Fibroblast of lung (primary cell): Measurements from ENCODE around the gene KLF8. TPM values are rescaled to one million over a fixed set of nuclear protein-coding genes. Genes with fewer than 3 reads are reported as not detected.

Experiments
- DNase-seq, 2 donors: peaks; one replicate each; pipeline versions ENCODE4 v3.0.0 to v3.0.0-alpha.2; 2010; ENCODE audit warnings: low read depth in 2 of 2
- H2AFZ ChIP-seq: 2 replicates; pipeline ENCODE4 v1.5.1; 2012; ENCODE audit warnings: low read length, control low read depth, inconsistent platforms
- H3K27ac ChIP-seq: 2 replicates; pipeline ENCODE4 v1.5.1; 2011; ENCODE audit warnings: low read length, control low read depth; ENCODE audit not compliant: insufficient read depth
- H3K27me3 ChIP-seq: 2 replicates; pipeline ENCODE4 v1.5.1; 2011; ENCODE audit warnings: mild to moderate bottlenecking, low read length; ENCODE audit not compliant: control insufficient read depth, insufficient read depth
- H3K36me3 ChIP-seq: 2 replicates; pipeline ENCODE4 v1.5.1; 2011; ENCODE audit warnings: low read length; ENCODE audit not compliant: control insufficient read depth, insufficient read depth
- H3K4me1 ChIP-seq: 2 replicates; pipeline ENCODE4 v1.5.1; 2011; ENCODE audit warnings: low read length; ENCODE audit not compliant: control insufficient read depth, insufficient read depth; ENCODE audit errors: extremely low read depth
- H3K4me2 ChIP-seq: 2 replicates; pipeline ENCODE4 v1.5.1; 2011; ENCODE audit warnings: low read length, control low read depth; ENCODE audit not compliant: insufficient read depth; ENCODE audit errors: extremely low read depth
- H3K4me3 ChIP-seq, 4 experiments: fragments of 200-600 bp in 1 of 4; sonication (generic) in 1 of 4; replicated peaks in 1 of 4; 2 replicates each; pipeline ENCODE4 v1.5.1; 2011 to 2016; ENCODE audit warnings: low read length in 4 of 4, low read depth in 3 of 4, mild to moderate bottlenecking in 3 of 4, control low read depth in 2 of 4, inconsistent platforms in 1 of 4, mixed read lengths in 1 of 4; ENCODE audit not compliant: insufficient read depth in 1 of 4; ENCODE audit errors: control extremely low read depth in 1 of 4
- H3K79me2 ChIP-seq: 2 replicates; pipeline ENCODE4 v1.5.1; 2012; ENCODE audit warnings: mild to moderate bottlenecking, low read length, inconsistent platforms; ENCODE audit not compliant: control insufficient read depth, insufficient read depth
- H3K9ac ChIP-seq: 2 replicates; pipeline ENCODE4 v1.5.1; 2011; ENCODE audit warnings: mild to moderate bottlenecking, low read length, control low read depth; ENCODE audit not compliant: insufficient read depth
- H3K9me3 ChIP-seq: 2 replicates; pipeline ENCODE4 v1.5.1; 2012; ENCODE audit warnings: low read depth, low read length; ENCODE audit not compliant: control insufficient read depth, insufficient read depth
- H4K20me1 ChIP-seq: 2 replicates; pipeline ENCODE4 v1.5.1; 2011; ENCODE audit warnings: low read length; ENCODE audit not compliant: control insufficient read depth, insufficient read depth; ENCODE audit errors: extremely low read depth
- EZH2 ChIP-seq: IDR thresholded peaks from 2 replicates; pipeline ENCODE4 v1.5.1; 2012; ENCODE audit warnings: low read length, control low read depth, mild to moderate bottlenecking; ENCODE audit errors: missing control alignments
- polyA plus RNA-seq, 2 donors: library from polyadenylated mRNA; depleted of rRNA in 1 of 2; stranded (reverse) in 1 of 2; unstranded in 1 of 2; fragments of >200 nt; gene quantifications; 2 replicates each; pipeline ENCODE4 v1.2.1, GENCODE V29; 2011 to 2012; ENCODE audit warnings: missing spikeins in 1 of 2
- total RNA-seq: library from RNA; depleted of rRNA; stranded (reverse); fragments of >200 nt; gene quantifications from 2 replicates; pipeline ENCODE4 v1.2.1, GENCODE V29; 2014
- TF ChIP-seq, protein P1 (sequence below), 2 donors: IDR thresholded peaks in 1 of 2; conservative IDR thresholded peaks in 1 of 2; 1 replicate in 1 of 2; 2 replicates in 1 of 2; pipeline ENCODE4 v1.5.1; 2011 to 2012; ENCODE audit warnings: low read length in 2 of 2, control low read depth in 1 of 2, inconsistent platforms in 1 of 2, low read depth in 1 of 2, mild to moderate bottlenecking in 1 of 2

KLF8 gene
- total and polyA plus RNA-seq, 2 donors (not counting 1 experiment from before 2014, with no cell fraction given) = 3.0 to 4.8 TPM

DNA sequence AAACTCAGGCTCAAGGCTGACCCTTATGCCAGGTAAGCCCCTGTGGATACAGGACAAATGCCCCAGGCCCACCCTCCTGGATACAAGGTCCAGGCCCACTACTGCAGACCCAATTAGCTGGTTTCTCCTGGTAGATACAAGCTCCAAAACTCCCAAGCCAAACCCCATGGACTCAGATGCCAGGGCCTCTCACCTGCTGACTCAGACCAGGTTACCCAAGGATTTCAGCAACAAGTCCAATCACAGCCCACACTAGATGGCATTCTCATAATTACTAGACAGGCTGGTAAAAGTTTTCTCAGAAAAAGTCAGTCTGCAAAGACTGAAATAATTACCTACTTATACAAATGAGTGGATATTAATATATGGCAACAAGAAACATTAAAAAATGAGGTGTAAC, 87.0 kb downstream of the KLF8 start:
- Histone ChIP-seq H3K4me1 (no peaks in the 10 kb centered on the region), H3K9ac (no peak overlapping the region), H4K20me1 (no peaks in the 10 kb centered on the region), H3K36me3 (no peaks in the 10 kb centered on the region), H3K4me2 (no peak overlapping the region), H3K27ac (no peak overlapping the region), H2AFZ (no peak overlapping the region), H3K4me3 (no peak overlapping the region), H3K27me3 (no peaks in the 10 kb centered on the region), H3K79me2 (no peaks in the 10 kb centered on the region), H3K9me3 (no peaks in the 10 kb centered on the region)
- no peak for DNase-seq
- no peak for TF ChIP-seq EZH2
- TF ChIP-seq, protein P1, sequence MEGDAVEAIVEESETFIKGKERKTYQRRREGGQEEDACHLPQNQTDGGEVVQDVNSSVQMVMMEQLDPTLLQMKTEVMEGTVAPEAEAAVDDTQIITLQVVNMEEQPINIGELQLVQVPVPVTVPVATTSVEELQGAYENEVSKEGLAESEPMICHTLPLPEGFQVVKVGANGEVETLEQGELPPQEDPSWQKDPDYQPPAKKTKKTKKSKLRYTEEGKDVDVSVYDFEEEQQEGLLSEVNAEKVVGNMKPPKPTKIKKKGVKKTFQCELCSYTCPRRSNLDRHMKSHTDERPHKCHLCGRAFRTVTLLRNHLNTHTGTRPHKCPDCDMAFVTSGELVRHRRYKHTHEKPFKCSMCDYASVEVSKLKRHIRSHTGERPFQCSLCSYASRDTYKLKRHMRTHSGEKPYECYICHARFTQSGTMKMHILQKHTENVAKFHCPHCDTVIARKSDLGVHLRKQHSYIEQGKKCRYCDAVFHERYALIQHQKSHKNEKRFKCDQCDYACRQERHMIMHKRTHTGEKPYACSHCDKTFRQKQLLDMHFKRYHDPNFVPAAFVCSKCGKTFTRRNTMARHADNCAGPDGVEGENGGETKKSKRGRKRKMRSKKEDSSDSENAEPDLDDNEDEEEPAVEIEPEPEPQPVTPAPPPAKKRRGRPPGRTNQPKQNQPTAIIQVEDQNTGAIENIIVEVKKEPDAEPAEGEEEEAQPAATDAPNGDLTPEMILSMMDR (conservative IDR thresholded peaks at IDR 0.05 in 1 of 2, IDR thresholded peaks at IDR 0.05 in 1 of 2; ENCODE audit: low read depth in 1 of 2, low read length in 2 of 2) = no peak
